ENCODE measurements around the gene POLR3K. TPM values are rescaled to one million over a fixed set of nuclear protein-coding genes. Genes with fewer than 3 reads are reported as not detected.

The POLR3K gene
- total and polyA plus RNA-seq, 11 donors = 4.1 to 20.3 (median 11.5) TPM

DNA sequence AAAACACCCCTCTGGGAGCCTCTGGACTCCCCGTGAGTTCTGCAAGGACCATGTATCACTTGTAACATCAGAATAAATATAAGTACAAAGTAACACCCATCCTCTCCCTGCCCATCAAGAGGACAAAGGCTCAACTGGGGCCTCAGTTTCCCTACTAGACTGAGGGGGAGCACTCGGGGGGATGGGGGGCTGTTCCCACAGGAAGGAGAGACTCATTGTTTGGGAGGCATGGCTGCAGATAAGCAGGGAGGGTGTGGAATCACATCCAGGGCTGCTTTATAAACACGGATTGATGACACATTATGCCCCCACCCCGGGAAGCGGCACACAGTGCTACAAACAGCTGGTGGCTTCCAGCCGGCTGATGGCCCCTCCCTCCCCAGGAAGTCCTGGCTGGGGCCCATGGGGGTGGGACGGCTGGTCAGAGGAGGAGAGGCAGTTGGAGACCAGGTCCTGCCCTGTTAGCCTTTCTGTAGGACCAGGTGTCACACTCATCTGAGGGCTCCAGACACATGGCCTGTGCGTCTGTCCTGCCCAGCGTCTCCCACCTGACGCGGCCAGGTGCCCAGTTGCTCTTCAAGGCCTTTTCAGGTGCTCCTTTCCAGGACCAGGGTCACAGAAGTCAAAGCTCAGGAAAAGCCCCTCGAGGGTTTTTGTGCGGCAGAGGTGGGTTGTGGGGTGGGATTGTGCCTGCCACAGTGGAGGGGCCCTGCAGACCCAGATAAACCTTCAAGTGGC lies 23.3 kb upstream of the POLR3K start:
- H3K4me1 ChIP-seq = peaks cover 0 to 71% (median 59%) of the 10 kb centered on the region in 12 donors
- peaks cover 0 to 21% (median 0%) of the 10 kb centered on the region in 9 donors for H3K27me3 ChIP-seq
- peak overlapping the region; percentile 91 to 99 (median 96) for H3K27ac ChIP-seq
- 25 to 41% (median 35%) methylated on average over 8 to 13 of the region's 13 CpGs for WGBS, 4 donors
- DNase-seq = peak; percentile 84 to 93 (median 91)
- ATAC-seq = peak; percentile 18 to 66 (median 50)
- intact Hi-C loops (cut with DNase I) = no loop called here
- TF ChIP-seq, protein P1, sequence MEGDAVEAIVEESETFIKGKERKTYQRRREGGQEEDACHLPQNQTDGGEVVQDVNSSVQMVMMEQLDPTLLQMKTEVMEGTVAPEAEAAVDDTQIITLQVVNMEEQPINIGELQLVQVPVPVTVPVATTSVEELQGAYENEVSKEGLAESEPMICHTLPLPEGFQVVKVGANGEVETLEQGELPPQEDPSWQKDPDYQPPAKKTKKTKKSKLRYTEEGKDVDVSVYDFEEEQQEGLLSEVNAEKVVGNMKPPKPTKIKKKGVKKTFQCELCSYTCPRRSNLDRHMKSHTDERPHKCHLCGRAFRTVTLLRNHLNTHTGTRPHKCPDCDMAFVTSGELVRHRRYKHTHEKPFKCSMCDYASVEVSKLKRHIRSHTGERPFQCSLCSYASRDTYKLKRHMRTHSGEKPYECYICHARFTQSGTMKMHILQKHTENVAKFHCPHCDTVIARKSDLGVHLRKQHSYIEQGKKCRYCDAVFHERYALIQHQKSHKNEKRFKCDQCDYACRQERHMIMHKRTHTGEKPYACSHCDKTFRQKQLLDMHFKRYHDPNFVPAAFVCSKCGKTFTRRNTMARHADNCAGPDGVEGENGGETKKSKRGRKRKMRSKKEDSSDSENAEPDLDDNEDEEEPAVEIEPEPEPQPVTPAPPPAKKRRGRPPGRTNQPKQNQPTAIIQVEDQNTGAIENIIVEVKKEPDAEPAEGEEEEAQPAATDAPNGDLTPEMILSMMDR (IDR thresholded peaks at IDR 0.05) = no peak
- peak in 1 of 2 donors; percentile 48 for TF ChIP-seq POLR2A (IDR thresholded peaks at IDR 0.05)
- peaks cover 0 to 21% (median 13%) of the 10 kb centered on the region in 9 donors for H3K36me3 ChIP-seq
- H3K4me3 ChIP-seq = peak overlapping the region in 11 of 12 donors; percentile 61 to 99 (median 86)
- no peaks in the 10 kb centered on the region for H3K9me3 ChIP-seq

DNA sequence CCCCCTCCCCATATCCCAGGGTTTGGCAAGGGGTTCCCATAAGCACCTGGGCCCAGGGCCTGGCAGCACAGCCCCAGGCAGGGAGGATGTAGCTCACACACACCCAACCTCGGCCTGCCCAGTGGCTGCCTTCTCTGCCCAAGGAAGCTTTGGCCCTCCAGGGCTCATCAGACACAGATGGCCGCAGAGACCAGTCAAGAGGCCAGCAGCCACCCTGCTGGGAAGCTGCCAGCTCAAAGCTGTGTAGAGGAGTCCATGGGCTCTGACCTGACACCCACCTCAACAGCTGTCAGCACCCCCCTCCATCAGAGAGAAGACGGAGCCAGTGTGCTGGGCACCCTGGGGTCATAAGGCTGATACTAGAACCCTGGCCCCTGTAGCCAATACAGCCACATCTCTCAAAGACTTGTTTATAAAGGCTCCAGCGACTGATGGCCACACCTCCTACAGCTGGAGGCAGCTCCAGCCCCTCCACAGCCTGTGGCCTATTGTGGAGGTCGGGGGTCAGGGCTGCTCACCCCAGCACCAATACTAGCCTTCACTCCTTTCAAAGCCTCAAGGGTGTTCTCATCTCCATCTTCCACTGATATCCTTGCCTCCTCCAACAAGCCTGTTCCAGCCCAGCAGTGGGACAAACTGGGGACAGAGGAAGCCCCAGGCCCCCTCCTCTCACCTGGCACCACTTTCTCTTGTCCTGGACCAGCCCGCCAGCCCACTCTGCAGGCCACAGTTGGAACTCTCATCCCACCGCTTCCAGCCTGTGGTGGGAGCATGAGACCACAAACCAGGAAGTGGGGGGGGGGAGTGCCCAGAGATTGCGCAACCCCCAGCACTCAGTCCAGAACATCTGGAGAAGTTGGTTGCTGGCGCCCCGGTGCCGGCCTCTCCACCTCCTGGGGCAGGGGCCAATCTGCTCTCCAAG lies 22.4 kb upstream of the POLR3K start:
- peaks cover 0 to 29% (median 0%) of the 10 kb centered on the region in 9 donors for H3K27me3 ChIP-seq

DNA sequence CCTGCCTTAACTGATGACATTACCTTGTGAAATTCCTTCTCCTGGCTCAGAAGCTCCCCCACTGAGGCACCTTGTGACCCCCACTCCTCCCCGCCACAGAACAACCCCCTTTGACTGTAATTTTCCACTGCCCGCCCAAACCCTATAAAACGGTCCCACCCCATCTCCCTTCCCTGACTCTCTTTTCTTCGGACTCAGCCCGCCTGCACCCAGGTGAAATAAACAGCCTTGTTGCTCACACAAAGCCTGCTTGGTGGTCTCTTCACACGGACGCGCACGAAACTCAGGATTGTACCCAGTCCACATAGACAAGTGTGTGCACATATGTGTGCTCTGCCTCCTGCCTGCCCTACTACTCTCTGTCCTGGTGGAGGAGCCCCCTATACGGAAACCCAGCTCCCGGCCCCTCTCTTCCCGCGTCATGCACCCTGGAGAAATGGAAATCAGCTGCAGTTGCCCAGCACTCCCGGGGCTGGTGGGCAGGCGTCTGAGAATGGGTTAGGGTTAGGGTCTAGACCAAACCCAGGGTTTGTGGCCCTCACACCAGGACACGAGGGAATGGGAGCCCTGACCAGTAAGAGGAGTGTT lies 21.4 kb upstream of the POLR3K start:
- intact Hi-C loops (cut with DNase I) = no loop called here
- H3K36me3 ChIP-seq = peaks cover 0 to 7% (median 6%) of the 10 kb centered on the region in 9 donors
- peak overlapping the region in 1 of 12 donors; percentile 15 for H3K4me3 ChIP-seq
- TF ChIP-seq, protein P1 (IDR thresholded peaks at IDR 0.05) = no peak
- TF ChIP-seq POLR2A (IDR thresholded peaks at IDR 0.05) = no peak
- no peaks in the 10 kb centered on the region for H3K9me3 ChIP-seq
- H3K27me3 ChIP-seq = peaks cover 0 to 31% (median 0%) of the 10 kb centered on the region in 9 donors
- no peak for ATAC-seq
- peak overlapping the region; percentile 91 to 99 (median 96) for H3K27ac ChIP-seq
- DNase-seq = no peak
- H3K4me1 ChIP-seq = peaks cover 5 to 89% (median 73%) of the 10 kb centered on the region in 12 donors
- WGBS, 4 donors = 84 to 90% (median 86%) methylated on average over 13 to 16 of the region's 16 CpGs

More for the DNA sequence above, 22.4 kb upstream of the POLR3K start:
- peak overlapping the region in 6 of 12 donors; percentile 14 to 99 (median 84) for H3K4me3 ChIP-seq
- intact Hi-C loops (cut with DNase I) = no loop called here
- peak; percentile 80 to 90 (median 84) for DNase-seq
- TF ChIP-seq, protein P1 (IDR thresholded peaks at IDR 0.05) = peak in 5 of 12 donors; percentile 5 to 42 (median 26)
- peak in 1 of 2 donors; percentile 39 for TF ChIP-seq POLR2A (IDR thresholded peaks at IDR 0.05)
- H3K27ac ChIP-seq = peak overlapping the region; percentile 91 to 99 (median 96)
- no peaks in the 10 kb centered on the region for H3K9me3 ChIP-seq
- H3K36me3 ChIP-seq = peaks cover 0 to 16% (median 12%) of the 10 kb centered on the region in 9 donors
- WGBS, 4 donors = 37 to 51% (median 41%) methylated on average over 6 to 11 of the region's 11 CpGs
- H3K4me1 ChIP-seq = peaks cover 5 to 80% (median 65%) of the 10 kb centered on the region in 12 donors
- ATAC-seq = peak; percentile 6 to 32 (median 16)
